ENCODE data around the gene VEGFC.

Gene VEGFC

DNA sequence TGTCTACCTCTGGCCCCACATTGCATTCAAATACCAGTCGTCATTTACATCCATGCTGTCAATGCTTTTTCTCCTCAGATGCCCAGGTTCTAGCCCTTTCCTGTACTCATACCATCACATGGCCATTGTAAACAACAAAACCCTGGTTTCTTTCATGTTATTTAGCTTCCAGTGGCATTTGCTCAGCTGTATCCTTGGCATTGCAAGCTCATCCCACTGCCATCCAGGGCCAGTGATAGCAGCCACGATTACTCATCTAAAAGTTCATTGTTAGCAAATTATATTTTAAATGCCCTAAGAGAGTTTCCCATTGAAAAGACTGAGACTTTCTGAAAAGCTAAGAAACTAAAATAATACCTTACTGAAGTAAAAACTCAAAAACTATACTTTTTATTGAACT lies 34.0 kb downstream of the VEGFC start:
- DNase-seq: no peak

DNA sequence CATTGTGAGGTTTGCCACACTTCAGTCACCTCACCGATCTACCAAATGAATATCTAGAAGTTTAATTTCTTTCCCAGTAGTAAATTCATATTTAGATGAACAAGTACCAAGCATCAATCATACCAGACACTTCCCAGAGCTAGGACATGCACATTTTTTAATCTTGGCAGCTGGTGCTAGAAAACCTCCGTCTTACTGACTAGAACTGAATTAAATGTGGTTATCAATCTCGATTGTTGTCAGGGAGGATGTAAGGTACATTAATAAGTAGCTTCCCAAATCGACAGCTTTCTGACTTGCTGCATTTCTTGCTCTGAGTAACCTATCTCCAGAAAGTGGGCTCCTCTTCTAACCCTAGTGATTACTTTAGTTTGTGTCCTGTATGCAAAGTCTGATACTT lies 34.4 kb downstream of the VEGFC start:
- no peak for DNase-seq

DNA sequence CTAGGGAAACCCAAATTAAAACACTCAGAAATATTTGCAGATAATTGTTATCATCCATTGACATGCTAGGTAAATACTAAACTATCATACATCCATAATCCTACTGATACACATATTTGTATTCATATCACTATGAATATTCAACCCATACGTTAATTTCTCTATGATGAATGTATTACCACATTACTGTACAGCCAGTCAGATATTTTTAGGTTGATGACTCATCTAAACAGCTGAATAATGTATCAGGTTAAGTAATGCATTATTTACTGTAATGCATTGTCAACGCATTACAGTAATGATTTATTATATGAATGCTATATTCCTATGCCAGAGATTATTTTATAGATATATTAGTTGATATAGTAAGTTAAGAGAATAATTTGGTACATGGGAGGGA lies 37.1 kb downstream of the VEGFC start:
- no peak for DNase-seq

DNA sequence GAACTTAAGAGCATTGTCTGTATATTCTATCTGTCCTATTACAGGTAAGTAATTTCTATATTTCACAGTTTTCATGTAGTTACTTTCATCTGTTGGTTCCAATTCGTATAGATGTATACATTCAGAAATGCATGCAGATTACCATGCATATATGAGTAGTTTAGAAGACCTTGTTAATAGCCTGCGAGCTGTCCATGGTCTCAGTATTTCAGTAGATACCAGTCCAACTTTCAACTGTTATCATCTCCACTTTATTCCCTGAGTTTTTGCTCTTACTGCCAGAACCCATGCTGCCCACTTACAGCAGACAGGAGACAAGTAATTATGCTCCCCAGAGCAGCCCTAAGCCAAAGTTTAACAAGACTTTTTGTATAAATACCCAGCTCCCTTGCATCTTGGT lies 37.7 kb downstream of the VEGFC start:
- no peak for DNase-seq

DNA sequence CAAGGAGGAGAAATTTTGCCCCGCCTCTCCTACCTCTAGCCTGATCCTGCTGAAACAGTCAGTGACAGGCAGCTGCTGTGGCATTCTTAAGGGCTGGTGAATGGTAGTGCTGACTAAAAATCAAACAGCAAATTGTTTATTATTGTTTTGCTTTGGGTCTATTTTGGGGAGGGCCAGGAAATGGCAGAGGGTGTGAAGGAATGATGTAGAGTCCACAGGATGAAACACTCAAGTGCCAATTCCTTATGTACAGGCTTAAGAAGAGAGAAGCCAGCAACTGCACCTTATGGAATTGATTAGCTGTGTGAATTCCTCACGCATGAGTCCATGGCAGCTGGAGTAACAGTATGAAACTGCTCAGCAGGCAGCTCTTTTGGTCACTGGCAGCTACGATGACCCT lies 39.7 kb downstream of the VEGFC start:
- no peak for DNase-seq

DNA sequence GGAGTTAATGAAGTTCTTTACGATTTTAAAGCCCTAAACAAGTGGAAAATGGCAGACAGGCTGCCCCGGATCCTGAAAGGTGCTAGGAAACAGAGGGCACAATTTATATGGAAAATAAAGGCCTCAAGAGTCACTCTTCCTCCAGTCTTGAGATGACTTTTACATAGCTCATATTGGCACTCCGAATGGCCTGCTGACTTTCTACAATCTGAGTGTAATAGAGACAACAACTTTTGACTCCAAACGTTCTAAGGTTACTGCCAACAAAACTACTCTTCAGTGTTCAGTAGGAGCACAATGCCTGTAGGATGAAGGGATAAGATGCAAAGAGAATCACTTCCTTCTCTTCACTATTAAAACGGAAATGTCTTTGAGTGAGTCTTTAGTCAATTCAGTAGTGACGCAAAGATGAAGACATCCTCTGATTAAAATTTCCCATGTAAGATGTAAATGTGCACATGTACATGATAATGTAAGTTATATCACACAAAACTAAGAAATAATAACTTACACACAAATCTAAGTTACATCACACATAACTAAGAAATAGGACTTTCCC lies 40.5 kb downstream of the VEGFC start:
- DNase-seq: no peak

DNA sequence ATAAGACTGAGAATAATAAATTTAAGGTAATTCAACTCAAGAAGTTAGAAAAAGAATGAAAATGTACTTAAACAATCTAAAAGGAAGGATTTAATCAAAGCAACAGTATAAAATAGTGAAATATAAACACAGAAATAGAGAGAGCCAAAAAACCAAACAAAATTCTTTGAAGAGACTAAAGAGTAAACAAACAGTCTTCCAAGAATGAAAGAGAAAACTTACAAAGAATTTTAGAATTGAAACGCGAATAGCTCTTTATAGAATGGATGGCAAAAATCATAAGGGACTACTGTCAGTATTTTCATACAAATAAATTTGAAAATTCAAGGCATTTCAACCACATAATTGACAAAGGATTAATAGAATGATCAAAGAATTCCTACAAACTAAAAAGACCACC lies 41.7 kb downstream of the VEGFC start:
- DNase-seq: no peak

DNA sequence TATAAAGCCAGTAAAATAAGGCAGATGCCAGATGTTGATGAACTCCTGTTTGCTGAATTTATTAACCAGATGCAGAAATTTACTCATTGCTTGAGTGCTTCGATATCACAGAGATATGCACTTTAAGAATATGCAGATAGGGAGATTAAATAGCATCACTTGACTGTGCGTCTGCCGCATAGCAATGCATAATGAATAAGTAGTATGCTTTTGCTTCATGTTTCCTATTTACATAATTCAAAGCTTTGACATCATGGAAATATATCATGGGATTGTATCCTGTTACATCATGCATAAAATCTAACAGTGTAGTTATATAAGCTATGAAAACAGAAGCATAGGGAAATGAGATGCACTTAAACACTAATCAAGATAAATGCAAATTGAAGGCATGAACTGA lies 45.9 kb downstream of the VEGFC start:
- DNase-seq: no peak

DNA sequence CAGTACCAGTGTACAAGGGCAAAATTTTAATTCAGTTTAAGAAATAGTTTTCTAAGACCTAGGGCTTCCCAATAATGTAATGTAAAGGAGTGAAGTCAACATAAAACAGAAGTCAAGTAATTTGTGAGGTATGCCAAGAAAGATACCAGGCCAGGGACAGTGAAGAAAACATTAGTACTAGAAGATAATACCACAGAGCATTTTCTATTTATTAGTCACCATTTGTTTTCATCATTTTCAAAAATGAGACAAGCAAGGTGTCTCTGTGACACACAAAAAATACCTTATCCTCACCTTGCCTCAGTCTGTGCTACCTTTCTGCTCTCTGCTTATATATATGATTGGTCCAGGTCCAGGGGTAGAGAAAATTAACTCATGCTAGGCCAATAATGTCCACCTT lies 46.8 kb downstream of the VEGFC start:
- DNase-seq: no peak

DNA sequence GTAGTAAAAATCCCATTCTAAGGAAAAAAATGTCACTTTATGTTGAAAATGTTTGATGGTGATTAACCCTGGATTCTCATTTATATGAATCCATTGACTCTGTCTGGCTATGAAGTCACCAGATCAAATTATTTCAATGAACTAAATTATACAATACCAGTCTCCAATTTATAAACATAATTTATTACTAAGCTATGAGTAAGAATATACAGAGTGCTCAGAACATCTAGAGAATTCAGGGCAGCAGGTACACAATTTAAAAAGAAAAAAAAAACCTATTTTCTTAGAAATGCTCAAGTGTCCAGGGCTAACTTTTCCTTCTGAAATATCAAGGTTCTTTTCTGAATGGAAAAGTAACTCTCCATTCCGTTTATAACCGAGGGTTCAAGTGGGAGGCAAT lies 48.6 kb downstream of the VEGFC start:
- no peak for DNase-seq

DNA sequence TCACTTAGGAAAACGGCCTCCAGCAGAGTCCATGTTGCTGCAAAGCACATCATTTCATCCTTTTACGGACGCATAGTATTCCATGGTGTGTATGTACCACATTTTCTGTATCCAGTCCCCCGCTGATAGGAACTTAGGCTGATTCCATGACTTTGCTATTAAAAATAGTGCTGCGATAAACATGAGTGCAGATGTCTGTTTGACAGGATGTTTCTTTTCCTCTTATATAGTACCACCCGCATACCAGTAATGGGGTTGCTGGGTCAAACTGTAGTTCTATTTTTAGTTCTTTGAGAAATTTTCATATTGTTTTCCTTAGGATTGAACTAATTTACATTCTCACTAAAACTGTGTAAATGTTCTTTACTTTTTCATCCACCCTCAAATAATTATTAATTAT lies 50.5 kb downstream of the VEGFC start:
- DNase-seq: no peak

DNA sequence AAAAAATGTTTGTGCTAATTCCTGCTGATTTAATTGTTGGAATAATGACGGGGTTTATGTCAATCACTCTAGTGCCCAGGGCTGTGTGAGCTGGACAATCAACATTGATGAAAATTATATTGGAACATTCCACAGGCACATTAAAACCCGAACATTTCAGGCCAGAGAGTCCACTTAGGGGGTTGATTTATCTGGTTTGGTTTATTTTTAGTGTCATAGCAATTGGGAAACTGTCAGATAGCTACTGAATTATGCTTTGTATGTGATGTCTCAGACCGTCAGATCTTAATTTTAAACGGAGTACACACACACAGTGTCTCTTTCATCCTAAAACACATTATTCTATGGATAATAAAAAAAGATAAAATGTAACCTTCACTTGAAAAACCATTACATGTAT lies 51.5 kb downstream of the VEGFC start:
- no peak for DNase-seq

DNA sequence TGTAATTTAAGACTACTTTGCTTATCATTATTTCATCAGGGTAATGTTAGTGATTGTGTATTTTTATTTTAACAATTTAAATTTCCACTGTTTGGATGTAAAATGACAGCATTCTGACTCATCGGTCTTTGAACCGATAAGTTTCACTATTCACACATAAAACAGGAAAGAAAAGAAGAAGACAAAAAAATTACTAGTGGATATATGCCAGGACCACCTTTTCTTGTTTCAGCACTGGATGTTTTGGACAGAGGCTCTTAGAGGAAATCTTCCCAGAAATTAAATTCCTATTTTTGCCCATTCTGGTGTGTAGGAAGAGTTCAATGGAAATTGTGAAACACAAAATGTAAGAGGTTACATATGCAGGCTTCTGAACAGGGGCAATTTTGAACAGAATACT lies 57.4 kb downstream of the VEGFC start:
- DNase-seq: no peak

DNA sequence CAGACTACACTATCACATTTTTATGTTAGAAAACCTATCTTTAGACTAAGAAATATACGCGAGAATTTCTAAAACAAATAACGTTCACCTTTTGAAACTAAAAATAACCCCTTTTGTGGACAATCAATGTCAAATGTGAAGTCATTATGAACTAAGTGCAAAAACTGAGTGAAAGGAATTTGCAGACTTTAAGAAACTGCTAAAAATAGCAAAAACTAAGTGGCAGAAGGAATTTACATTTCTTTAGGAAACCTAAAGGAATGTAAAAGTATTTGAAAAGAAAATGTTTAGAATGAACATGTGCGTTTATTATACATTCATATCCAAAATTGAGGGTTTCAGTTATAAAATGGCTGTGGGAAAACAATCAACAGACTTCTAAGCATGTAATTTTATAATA lies 58.3 kb downstream of the VEGFC start:
- DNase-seq: no peak

DNA sequence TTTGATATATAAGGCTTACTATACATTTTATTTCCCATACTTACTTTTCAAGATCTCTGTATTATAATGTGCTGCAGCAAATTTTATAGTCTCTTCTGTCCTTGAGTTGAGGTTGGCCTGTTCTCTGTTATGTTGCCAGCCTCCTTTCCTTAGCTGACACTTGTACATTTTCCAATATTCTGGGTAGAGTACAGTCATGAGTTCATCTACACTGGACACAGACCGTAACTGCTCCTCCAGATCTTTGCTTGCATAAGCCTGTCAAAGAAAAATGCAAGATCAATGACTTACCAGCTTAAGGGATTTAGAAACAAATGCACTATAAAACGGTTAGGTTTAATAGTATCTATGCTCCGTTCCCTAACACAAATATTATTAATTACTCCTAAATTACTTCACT lies 63.2 kb downstream of the VEGFC start:
- DNase-seq: no peak

DNA sequence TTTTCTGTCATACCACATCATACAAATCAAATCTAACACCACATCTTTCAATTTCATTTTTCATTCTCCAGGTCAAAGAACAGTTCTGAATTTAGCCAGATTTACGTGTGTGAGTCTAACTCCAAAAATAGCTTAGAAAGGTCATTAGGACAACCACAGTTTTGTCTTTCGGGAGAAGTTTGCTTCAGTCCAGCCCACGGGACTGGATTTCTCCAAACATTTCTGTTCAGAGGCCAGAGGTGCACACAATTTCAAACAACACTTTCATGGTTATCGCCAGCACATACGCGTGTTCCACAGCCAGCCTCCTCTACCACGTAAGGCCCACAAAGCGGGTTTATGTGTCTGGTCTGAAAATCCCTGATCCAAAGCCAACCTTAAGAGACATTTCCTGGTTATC lies 65.9 kb downstream of the VEGFC start:
- no peak for DNase-seq

DNA sequence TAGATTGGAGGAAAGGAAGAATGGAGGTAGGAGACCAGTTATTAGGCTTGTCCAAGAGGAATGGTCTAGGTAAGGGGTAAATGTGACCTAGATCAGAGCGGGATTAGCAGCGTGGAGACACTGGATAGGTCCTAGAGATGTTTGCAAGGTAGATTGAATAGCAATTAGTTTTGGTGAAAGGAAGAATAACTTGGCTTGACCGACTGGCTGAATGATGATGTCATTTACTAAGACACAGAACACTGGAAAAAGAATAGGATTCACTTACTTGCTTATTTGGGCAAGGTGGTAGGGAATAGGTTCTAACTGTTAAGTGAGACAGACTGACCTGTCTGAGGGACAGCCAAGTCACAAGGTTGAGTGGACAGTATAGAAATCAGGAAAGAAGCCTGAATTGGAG lies 71.3 kb downstream of the VEGFC start:
- DNase-seq: no peak

DNA sequence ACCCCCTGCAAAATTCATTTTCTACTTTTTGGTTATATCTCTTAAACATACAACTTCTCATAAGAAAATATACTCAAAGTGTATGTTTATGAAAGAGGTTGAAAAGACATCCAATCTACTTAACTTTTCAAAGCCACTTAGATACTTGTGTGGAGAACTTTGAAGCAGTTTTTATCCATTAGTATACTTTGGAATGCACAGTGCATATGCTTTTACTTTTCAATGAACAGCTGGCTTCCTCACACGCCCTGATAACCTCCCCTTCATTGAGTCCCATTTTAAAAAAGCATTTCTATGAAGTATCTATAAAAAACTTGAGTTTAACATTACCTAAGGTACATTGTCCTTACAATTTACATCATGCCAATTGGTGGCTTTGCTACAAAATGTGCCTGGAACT lies 73.8 kb downstream of the VEGFC start:
- DNase-seq: no peak

DNA sequence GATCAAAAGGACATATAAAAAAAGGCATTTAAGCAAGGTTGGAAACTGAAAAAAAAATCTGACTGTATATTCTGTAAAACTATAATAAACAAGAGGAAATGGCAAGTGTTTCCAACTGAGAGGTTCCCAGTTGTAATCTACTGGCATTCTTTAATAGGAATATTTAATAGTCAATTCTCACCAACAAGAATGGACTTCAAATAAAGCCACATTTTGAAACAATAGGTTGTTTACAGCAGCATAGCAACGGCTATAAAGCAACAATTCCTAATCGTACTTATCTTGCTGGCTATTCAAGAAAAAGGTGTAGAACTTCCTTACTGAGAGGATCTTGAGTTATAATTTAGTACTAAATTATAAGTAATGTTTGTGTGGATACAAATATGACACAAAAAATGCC lies 75.5 kb downstream of the VEGFC start:
- DNase-seq: no peak

DNA sequence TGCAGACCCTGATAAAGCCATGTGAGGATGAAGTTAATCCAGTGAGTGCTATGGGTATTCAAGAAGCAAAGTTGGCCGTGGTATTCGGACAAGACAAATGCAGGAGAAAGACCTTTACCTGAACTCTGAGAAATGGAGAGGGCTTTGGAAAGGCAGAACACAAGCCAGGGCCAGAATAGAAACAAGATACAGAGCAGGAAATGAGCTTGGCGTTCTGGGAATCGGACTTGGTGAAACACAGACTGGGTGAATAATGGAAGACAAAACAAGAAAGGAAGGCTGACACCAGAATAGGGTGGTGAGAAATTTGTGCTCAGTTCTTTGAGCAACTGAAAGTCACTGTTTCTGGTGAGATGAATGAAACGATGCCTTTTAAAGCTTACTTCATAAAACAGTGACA lies 83.3 kb downstream of the VEGFC start:
- no peak for DNase-seq

DNA sequence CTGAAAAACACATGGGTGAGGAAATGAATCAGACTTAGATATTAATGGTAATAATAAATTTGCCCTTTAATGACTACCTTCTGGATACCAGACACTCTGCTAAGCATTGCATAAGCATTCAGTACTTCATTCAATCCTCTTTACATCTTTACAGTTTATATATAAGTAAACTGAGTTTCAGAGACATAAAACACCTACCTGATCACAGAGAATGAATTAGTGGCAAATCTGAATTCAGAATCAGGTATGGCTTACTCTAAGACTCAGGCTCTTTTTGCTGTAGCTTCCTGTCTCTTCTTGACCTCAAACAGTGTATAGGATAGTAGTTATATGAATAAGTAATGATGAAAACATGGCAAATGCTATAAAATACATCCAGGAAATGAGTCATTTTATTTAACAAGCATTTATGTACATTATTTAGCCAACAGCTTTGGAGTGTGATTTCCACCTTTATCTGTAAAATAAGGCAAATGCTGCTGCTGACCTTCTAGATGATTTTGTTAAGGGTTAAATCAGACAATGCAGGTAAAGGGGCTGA lies 83.9 kb downstream of the VEGFC start:
- DNase-seq: no peak

DNA sequence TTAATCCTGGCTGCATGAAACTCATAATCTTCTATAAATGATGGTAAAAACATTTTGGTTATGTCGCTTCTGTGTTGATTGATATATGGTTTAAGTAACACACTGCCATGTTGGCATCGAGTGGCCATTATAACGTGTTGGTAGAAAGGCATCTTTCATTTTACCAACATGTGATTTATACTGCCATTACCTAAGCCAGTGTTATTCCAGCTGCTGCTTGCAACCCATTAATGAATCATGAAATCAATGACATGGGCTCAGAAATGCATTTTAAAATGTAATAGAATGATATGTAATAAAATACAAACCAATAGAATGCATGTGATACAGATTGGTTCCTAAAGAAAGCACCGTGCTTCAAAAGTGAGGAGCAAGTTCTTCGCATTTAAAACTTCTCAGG lies 102.0 kb downstream of the VEGFC start:
- no peak for DNase-seq

DNA sequence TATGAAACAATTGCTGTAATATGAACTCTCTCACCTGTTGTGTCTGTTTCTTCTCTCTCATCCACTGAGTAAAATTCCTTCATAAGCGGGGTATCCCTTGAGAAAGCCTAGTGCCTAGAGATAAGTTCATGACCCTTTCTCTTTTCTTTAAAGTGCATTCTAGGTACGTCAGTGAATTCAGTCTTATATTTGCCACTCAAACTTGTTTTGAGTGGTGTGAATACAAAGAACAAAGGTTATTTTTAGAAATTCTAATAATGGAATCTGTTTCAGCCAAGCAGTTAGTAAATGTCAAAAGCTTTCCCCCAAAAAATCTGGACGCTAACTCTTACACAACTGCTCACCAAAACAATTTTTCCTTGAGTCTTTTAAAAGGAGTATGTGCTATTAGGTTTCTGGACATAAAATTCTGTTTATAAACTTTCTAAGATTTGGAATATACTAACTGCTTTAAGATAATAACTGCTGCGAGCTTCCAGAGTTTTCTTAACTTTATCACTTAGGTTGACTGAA lies 112.0 kb downstream of the VEGFC start:
- DNase-seq: no peak

DNA sequence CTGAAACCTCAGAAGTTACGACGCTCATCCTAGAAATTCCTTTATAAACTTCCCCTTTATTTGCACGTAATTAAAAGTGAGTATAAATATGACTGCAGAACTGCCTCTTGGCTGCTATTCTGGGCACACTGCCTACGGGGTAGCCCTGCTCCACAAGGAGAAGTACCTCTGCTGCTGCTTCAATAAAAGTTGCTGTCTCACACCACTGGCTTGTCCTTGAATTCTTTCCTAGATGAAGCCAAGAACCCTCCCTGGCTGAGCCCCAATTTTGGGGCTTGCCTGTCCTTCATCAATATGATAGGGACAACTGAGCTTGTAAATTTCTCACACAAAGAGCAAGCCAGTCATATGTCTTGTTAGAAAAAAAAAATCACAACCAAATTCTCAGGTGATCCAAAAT lies 115.8 kb downstream of the VEGFC start:
- DNase-seq: no peak

DNA sequence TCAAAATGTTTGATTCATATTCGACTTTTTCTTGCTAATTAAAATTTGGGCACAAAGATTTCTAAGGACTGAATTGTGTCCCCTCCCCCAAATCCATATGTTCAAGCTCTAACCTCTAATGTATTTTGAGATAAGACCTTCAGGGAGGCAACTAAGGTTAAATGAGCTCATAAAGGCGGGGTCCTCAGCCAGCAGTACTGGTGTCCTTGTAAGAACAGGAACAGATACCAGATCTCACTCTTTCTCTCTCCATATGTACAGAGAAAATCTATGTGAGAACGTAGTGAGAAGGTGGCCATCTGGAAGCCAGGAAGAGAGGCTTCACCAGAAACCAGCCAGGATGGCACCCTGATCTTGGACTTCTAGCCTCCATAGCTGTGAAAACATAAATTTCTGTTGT lies 116.9 kb downstream of the VEGFC start:
- no peak for DNase-seq

DNA sequence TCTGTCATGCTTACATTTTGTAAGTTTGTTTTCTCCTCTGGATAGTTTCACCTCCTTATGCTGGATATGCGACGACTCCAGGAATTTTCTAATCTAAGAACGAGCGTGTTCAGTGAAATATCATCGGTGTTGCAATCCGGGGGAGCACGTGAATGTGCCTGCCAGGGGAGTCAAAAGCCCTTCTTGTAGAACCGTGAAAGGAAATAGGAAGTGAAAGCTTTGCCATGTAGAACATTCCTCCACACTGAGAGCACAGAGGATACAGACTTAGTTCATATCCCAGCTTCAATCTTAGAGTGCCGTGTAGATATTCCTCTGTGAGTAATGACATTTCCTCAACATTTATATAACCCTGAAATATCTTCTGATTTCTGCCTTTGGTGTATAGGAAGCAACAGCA lies 121.2 kb downstream of the VEGFC start:
- no peak for DNase-seq

All from cerebellar nuclear complex (tissue), 1 donor.